Peyer's patch (tissue), 4 donors: ENCODE results near the gene LYL1.

Experiments used
- POLR2A ChIP-seq, 2 donors: fragments of 450-650 bp; IDR thresholded peaks; one replicate each; pipeline ENCODE4 v1.5.1; 2017; ENCODE audit warnings: antibody characterized with exemption in 2 of 2, mild to moderate bottlenecking in 2 of 2, moderate library complexity in 2 of 2
- TF ChIP-seq, protein P1 (sequence below), 6 experiments: fragments of 450-650 bp in 4 of 6; fragments of 200-600 bp in 2 of 6; sonication (generic) in 1 of 6; IDR thresholded peaks; one replicate each; pipeline ENCODE4 v1.5.1; 2017 to 2019; ENCODE audit warnings: antibody characterized with exemption in 6 of 6, mild to moderate bottlenecking in 3 of 6, moderate library complexity in 1 of 6

GRCh38 chr19:13079542-13079986, 23.1 kb downstream of the LYL1 start:
- TF ChIP-seq, protein P1, sequence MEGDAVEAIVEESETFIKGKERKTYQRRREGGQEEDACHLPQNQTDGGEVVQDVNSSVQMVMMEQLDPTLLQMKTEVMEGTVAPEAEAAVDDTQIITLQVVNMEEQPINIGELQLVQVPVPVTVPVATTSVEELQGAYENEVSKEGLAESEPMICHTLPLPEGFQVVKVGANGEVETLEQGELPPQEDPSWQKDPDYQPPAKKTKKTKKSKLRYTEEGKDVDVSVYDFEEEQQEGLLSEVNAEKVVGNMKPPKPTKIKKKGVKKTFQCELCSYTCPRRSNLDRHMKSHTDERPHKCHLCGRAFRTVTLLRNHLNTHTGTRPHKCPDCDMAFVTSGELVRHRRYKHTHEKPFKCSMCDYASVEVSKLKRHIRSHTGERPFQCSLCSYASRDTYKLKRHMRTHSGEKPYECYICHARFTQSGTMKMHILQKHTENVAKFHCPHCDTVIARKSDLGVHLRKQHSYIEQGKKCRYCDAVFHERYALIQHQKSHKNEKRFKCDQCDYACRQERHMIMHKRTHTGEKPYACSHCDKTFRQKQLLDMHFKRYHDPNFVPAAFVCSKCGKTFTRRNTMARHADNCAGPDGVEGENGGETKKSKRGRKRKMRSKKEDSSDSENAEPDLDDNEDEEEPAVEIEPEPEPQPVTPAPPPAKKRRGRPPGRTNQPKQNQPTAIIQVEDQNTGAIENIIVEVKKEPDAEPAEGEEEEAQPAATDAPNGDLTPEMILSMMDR (IDR thresholded peaks at IDR 0.05) = peak in 1 of 6 experiments; percentile 10
- TF ChIP-seq POLR2A (IDR thresholded peaks at IDR 0.05) = no peak
